Activated T-helper 17 cell treated with anti-CD3 and anti-CD28 coated beads, Interleukin-2, amount 50 U/mL, for 72 hours (primary cell): ENCODE measurements around the gene DPF3. TPM values are rescaled to one million over a fixed set of nuclear protein-coding genes. Genes with fewer than 3 reads are reported as not detected.

Experiments
- ATAC-seq: fragments of 150-1000 bp; cut with Tn5 transposase; replicated peaks from 2 replicates; pipeline ENCODE4 v1.10.0; 2021; ENCODE audit warnings: mild to moderate bottlenecking, moderate library complexity
- H3K27ac Mint-ChIP-seq: one replicate; pipeline ENCODE4 v1.8.0; 2022; ENCODE audit warnings: mixed read lengths
- H3K27me3 Mint-ChIP-seq: one replicate; pipeline ENCODE4 v1.8.0; 2022; ENCODE audit warnings: mixed read lengths
- H3K36me3 Mint-ChIP-seq: one replicate; pipeline ENCODE4 v1.8.0; 2022; ENCODE audit warnings: low read depth, mild to moderate bottlenecking, mixed read lengths
- H3K4me1 Mint-ChIP-seq: one replicate; pipeline ENCODE4 v1.8.0; 2022; ENCODE audit warnings: mixed read lengths
- H3K4me3 Mint-ChIP-seq: one replicate; pipeline ENCODE4 v1.8.0; 2022; ENCODE audit warnings: mild to moderate bottlenecking, mixed read lengths
- H3K9me3 Mint-ChIP-seq: one replicate; pipeline ENCODE4 v1.8.0; 2022; ENCODE audit warnings: mixed read lengths
- total RNA-seq, 2 donors: library from RNA; stranded (reverse); gene quantifications; one replicate each; pipeline ENCODE4 v1.2.3, GENCODE V29; 2022

DPF3 gene
- total RNA-seq, 2 donors from 2014 or later, result 0.13 to 0.30 TPM

DNA sequence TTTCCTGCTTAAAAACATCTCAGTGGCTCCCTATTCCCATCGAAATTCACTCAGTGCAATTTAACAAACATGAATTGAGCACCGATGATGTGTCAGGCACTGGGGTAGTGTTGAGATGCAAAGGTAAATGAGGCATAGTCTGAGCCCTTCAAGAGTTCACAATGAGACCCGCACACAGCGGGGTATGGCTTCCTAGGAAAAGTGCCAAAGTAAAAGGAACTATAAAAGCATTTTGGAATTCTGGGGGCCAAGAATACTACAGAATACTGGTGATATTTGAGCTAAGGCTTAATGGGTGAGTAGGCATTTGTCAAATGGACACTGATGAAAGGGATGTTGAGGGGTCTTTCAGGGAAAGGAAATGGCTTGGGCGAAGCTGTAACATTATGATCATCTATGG, 315.4 kb downstream of the DPF3 start:
- no peaks in the 10 kb centered on the region for H3K36me3 Mint-ChIP-seq
- no peak overlapping the region for H3K4me3 Mint-ChIP-seq
- H3K27ac Mint-ChIP-seq, result no peak overlapping the region
- peaks cover 5% of the 10 kb centered on the region for H3K27me3 Mint-ChIP-seq
- ATAC-seq, result no peak
- no peaks in the 10 kb centered on the region for H3K9me3 Mint-ChIP-seq
- H3K4me1 Mint-ChIP-seq, result peaks cover 8% of the 10 kb centered on the region

DNA sequence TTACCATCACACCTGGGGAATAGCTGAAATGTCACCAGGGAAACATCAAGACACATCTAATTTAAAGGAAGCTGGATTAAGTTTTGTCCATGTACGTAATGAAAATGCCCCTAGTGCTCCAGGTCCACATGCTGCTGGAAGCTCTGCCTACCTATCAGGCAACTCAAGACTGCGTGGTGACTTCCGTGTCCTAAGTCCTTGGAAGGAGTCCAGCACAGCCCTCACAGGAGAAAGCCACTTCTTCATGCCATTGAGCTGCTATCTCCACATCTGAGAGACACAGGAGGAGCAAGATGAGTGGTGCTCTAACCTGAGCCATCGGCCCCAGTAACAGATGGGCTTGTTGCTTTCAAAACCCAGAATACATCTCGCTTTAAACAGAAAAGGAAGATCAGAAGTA, 316.4 kb downstream of the DPF3 start:
- peaks cover 7% of the 10 kb centered on the region for H3K27me3 Mint-ChIP-seq
- H3K27ac Mint-ChIP-seq, result no peak overlapping the region
- no peak overlapping the region for H3K4me3 Mint-ChIP-seq
- H3K36me3 Mint-ChIP-seq, result no peaks in the 10 kb centered on the region
- H3K9me3 Mint-ChIP-seq, result no peaks in the 10 kb centered on the region
- ATAC-seq, result no peak
- peaks cover 8% of the 10 kb centered on the region for H3K4me1 Mint-ChIP-seq

DNA sequence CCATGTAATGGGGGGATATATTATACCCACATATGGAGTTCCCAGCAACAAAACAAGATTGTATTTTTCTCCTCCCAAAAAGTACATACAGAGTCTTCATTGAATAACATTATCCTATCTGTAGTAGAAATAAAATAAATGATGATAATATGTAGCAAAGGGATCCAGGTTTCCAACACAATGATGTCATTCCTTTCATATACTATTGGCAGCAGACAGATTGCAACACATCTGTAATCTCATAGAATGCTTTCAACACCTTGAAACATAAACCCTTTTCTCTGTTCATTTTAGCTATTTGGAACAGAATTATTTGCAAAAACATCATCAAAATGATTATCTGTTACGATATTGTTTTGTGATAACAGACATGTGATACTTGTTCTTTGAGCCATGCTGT, 317.6 kb downstream of the DPF3 start:
- peaks cover 5% of the 10 kb centered on the region for H3K27me3 Mint-ChIP-seq
- H3K4me1 Mint-ChIP-seq, result peaks cover 4% of the 10 kb centered on the region
- no peak overlapping the region for H3K27ac Mint-ChIP-seq
- H3K36me3 Mint-ChIP-seq, result no peaks in the 10 kb centered on the region
- H3K4me3 Mint-ChIP-seq, result no peak overlapping the region
- peaks cover 4% of the 10 kb centered on the region for H3K9me3 Mint-ChIP-seq
- ATAC-seq, result no peak

DNA sequence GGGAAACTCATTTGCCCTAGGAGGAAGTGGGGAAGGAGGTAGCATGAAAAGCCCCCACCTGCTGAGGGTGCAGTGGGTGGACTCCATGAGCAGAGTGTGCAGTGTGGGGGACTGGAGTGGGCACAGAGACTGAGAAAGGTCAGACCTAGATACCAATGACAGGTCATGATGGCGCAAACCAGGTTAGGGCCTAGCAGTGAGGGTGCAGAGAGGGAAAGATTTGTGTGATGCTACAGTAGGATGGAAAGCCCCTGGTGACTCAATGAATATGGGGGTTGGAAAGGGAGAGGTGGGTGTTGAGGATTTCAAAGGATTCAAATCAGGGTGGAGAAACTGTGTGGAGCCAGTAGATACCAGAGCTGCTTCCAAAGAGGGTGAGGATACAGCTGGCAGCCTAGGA, 319.2 kb downstream of the DPF3 start:
- Mint-ChIP-seq H3K9me3 (peaks cover 7% of the 10 kb centered on the region), H3K4me1 (peaks cover 4% of the 10 kb centered on the region), H3K27me3 (peaks cover 7% of the 10 kb centered on the region), H3K36me3 (no peaks in the 10 kb centered on the region), H3K4me3 (no peak overlapping the region), H3K27ac (no peak overlapping the region)
- ATAC-seq, result peak; percentile 35

DNA sequence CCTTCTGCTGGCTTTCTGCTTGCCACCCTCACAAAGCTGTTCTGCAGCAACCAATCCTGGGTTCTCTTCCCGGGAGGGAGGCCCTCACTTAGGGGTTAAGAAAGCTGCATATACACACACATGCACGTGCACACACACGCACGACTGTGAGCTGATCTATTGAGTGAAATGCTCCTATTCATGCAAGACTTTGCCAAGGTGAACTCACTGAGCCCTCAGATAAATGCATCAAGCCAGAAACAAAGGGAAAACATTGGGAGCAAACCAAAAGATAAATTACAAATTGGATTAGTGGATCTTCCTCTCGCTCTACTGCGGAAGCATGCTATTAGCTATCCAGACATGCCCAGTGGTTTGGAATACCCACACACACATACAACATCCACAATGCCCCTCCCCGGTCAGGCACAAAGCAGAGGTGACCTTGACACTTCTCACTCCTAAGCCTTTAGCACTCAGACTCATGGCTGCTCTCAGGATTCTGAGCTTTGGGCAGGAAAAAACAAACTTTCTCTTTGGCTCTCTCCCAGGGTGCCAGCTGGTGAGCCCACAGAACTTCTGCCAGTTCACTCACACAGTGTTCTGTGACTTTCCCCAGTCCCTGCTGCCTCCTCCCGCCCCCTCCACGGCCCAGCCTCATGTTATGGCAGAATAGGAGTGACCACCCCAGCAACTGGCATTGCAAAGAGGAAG, 320.0 kb downstream of the DPF3 start:
- H3K36me3 Mint-ChIP-seq, result no peaks in the 10 kb centered on the region
- peaks cover 7% of the 10 kb centered on the region for H3K9me3 Mint-ChIP-seq
- H3K27ac Mint-ChIP-seq, result no peak overlapping the region
- ATAC-seq, result no peak
- no peak overlapping the region for H3K4me3 Mint-ChIP-seq
- peaks cover 7% of the 10 kb centered on the region for H3K27me3 Mint-ChIP-seq
- peaks cover 4% of the 10 kb centered on the region for H3K4me1 Mint-ChIP-seq

Other genes starting within 250 kb of the DPF3 start
- 10 to 100 TPM; 10.8 to 25.2 TPM for gene DCAF4, start 32.4 kb upstream of the DPF3 start, total RNA-seq
- 10 to 100 TPM; 15.9 to 18.7 TPM for gene ZFYVE1, start 133.0 kb upstream of the DPF3 start, total RNA-seq
- 10 to 100 TPM; 66.5 to 94.3 TPM for gene RBM25, start 164.4 kb upstream of the DPF3 start, total RNA-seq
- 10 to 100 TPM; 33.8 to 37.8 TPM for gene PSEN1, start 242.4 kb upstream of the DPF3 start, total RNA-seq